Activated T-cell treated with anti-CD3 and anti-CD28 coated beads, Interleukin-2, amount 50 U/mL, for 1 hour (primary cell): ENCODE results near the gene ZMIZ1.

Source experiments
- DNase-seq: peaks from one replicate; pipeline ENCODE4 v3.0.0-alpha.2; 2020

The ZMIZ1 gene

GRCh38 chr10:79158402-79159097 is 89.8 kb downstream of the ZMIZ1 start:
- DNase-seq: no peak

- DNase-seq: no peak
Observed at GRCh38 chr10:79159141-79159651, 90.4 kb downstream of the ZMIZ1 start.

- no peak for DNase-seq
Observed at GRCh38 chr10:79159785-79160184, 91.0 kb downstream of the ZMIZ1 start.

- no peak for DNase-seq
Observed at GRCh38 chr10:79160191-79160590, 91.4 kb downstream of the ZMIZ1 start.

GRCh38 chr10:79161557-79161956 is 92.8 kb downstream of the ZMIZ1 start:
- DNase-seq: no peak

GRCh38 chr10:79162022-79162421 is 93.3 kb downstream of the ZMIZ1 start:
- DNase-seq: no peak

- DNase-seq: no peak
Observed at GRCh38 chr10:79162861-79163665, 94.3 kb downstream of the ZMIZ1 start.

- no peak for DNase-seq
Observed at GRCh38 chr10:79163666-79163975, 94.9 kb downstream of the ZMIZ1 start.

GRCh38 chr10:79164075-79164474 is 95.3 kb downstream of the ZMIZ1 start:
- no peak for DNase-seq

GRCh38 chr10:79165070-79165778 is 96.5 kb downstream of the ZMIZ1 start:
- DNase-seq: no peak

- DNase-seq: no peak
Observed at GRCh38 chr10:79166312-79166721, 97.6 kb downstream of the ZMIZ1 start.

GRCh38 chr10:79166741-79167140 is 98.0 kb downstream of the ZMIZ1 start:
- DNase-seq: no peak

GRCh38 chr10:79167537-79167936 is 98.8 kb downstream of the ZMIZ1 start:
- DNase-seq: no peak

GRCh38 chr10:79168210-79168609 is 99.4 kb downstream of the ZMIZ1 start:
- DNase-seq: no peak

GRCh38 chr10:79170226-79170752 is 101.5 kb downstream of the ZMIZ1 start:
- no peak for DNase-seq

- no peak for DNase-seq
Observed at GRCh38 chr10:79170993-79171392, 102.2 kb downstream of the ZMIZ1 start.

GRCh38 chr10:79171504-79171903 is 102.7 kb downstream of the ZMIZ1 start:
- no peak for DNase-seq

GRCh38 chr10:79172881-79173280 is 104.1 kb downstream of the ZMIZ1 start:
- DNase-seq: no peak

- no peak for DNase-seq
Observed at GRCh38 chr10:79173582-79174262, 105.0 kb downstream of the ZMIZ1 start.

GRCh38 chr10:79176052-79176501 is 107.3 kb downstream of the ZMIZ1 start:
- no peak for DNase-seq

- DNase-seq: no peak
Observed at GRCh38 chr10:79176949-79177602, 108.3 kb downstream of the ZMIZ1 start.

GRCh38 chr10:79178070-79178576 is 109.4 kb downstream of the ZMIZ1 start:
- no peak for DNase-seq
